Measurements from ENCODE around the gene AK4.

The AK4 gene

GRCh38 chr1:65214340-65215027 is 66.5 kb downstream of the AK4 start:
- no peak for TF ChIP-seq MYC (IDR thresholded peaks at IDR 0.05; ENCODE audit: low read depth, low read length)
- TF ChIP-seq, protein P1, sequence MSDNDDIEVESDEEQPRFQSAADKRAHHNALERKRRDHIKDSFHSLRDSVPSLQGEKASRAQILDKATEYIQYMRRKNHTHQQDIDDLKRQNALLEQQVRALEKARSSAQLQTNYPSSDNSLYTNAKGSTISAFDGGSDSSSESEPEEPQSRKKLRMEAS (IDR thresholded peaks at IDR 0.05; ENCODE audit: low read depth, low read length): no peak
- no peak for TF ChIP-seq POLR2A (IDR thresholded peaks at IDR 0.05; ENCODE audit: extremely low read depth, insufficient read length)
- TF ChIP-seq CTCF (IDR thresholded peaks at IDR 0.05; ENCODE audit: low read depth, low read length): no peak
- no peak for DNase-seq (ENCODE audit: low read depth)
- no peak overlapping the region for H3K4me3 ChIP-seq (ENCODE audit: low read depth, low read length)

- no peak overlapping the region for H3K4me3 ChIP-seq (ENCODE audit: low read depth, low read length)
- no peak for DNase-seq (ENCODE audit: low read depth)
- TF ChIP-seq MYC (IDR thresholded peaks at IDR 0.05; ENCODE audit: low read depth, low read length): no peak
- TF ChIP-seq POLR2A (IDR thresholded peaks at IDR 0.05; ENCODE audit: extremely low read depth, insufficient read length): no peak
- TF ChIP-seq, protein P1 (IDR thresholded peaks at IDR 0.05; ENCODE audit: low read depth, low read length): no peak
- TF ChIP-seq CTCF (IDR thresholded peaks at IDR 0.05; ENCODE audit: low read depth, low read length): no peak
These were observed 69.0 kb downstream of the AK4 start for GRCh38 chr1:65216989-65217388.

- no peak overlapping the region for H3K4me3 ChIP-seq (ENCODE audit: low read depth, low read length)
- TF ChIP-seq MYC (IDR thresholded peaks at IDR 0.05; ENCODE audit: low read depth, low read length) (no peak), POLR2A (IDR thresholded peaks at IDR 0.05; ENCODE audit: extremely low read depth, insufficient read length) (no peak), CTCF (IDR thresholded peaks at IDR 0.05; ENCODE audit: low read depth, low read length) (no peak)
- TF ChIP-seq, protein P1 (IDR thresholded peaks at IDR 0.05; ENCODE audit: low read depth, low read length): no peak
- DNase-seq (ENCODE audit: low read depth): no peak
These were observed 73.8 kb downstream of the AK4 start for GRCh38 chr1:65221638-65222339.

DNA sequence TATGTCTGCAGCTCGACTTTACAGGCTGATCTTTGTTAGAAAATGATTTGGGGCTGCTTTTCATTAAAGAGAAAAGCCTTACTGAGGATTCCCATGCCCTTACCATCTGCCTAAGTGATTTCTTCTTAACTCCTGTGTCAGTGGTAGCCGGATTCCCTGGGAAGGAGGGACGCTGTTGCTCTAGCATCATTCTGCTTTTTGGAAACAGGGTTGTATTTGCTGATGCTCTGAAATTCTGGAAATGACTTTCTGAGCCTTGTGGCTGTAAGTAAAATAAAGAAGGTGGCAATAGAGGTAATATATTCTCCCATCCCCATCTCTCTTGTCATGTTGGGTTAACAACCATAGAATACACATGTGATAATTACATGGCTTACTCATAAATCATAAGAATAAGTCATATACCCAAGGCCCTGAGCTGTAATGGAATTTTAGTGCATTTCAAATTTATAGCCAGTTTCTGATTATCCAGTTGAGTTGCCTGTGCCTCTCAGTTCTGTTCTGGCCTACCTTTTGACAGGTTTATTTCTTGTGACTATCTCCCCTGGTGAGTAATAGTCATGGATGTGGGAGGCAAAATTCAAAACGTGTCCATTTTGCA is 74.4 kb downstream of the AK4 start:
- no peak for TF ChIP-seq MYC (IDR thresholded peaks at IDR 0.05; ENCODE audit: low read depth, low read length)
- TF ChIP-seq POLR2A (IDR thresholded peaks at IDR 0.05; ENCODE audit: extremely low read depth, insufficient read length): no peak
- TF ChIP-seq, protein P1 (IDR thresholded peaks at IDR 0.05; ENCODE audit: low read depth, low read length): no peak
- no peak for TF ChIP-seq CTCF (IDR thresholded peaks at IDR 0.05; ENCODE audit: low read depth, low read length)
- no peak for DNase-seq (ENCODE audit: low read depth)
- H3K4me3 ChIP-seq (ENCODE audit: low read depth, low read length): no peak overlapping the region

DNA sequence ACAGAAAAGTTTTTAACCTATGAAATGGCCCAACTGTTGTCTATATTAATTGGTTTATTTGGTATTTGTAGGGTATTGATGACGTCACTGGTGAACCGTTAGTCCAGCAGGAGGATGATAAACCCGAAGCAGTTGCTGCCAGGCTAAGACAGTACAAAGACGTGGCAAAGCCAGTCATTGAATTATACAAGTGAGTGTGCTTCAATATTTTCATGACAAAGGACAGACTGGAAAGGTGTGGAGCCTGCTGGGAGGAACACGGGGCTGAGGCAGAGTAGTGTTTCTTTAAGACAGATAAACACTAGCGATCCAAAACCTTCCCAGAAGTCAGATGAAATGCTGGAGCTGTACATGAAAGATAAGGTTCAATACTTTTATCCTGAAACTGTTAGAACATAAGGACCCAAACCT is 76.7 kb downstream of the AK4 start:
- H3K4me3 ChIP-seq (ENCODE audit: low read depth, low read length): no peak overlapping the region
- no peak for DNase-seq (ENCODE audit: low read depth)
- TF ChIP-seq CTCF (IDR thresholded peaks at IDR 0.05; ENCODE audit: low read depth, low read length) (no peak), POLR2A (IDR thresholded peaks at IDR 0.05; ENCODE audit: extremely low read depth, insufficient read length) (no peak), MYC (IDR thresholded peaks at IDR 0.05; ENCODE audit: low read depth, low read length) (no peak)
- TF ChIP-seq, protein P1 (IDR thresholded peaks at IDR 0.05; ENCODE audit: low read depth, low read length): no peak

Measured in NB4 (cell line).